WTC11 (cell line): ENCODE data around the gene GTF2H1.

Experiments used
- CTCF ChIP-seq: fragments of 200-600 bp; IDR thresholded peaks from 2 replicates; pipeline ENCODE4 v1.8.0; 2022; ENCODE audit warnings: antibody characterized with exemption
- TF ChIP-seq, protein P1 (sequence below): sonication (generic); formaldehyde crosslinking; IDR thresholded peaks from 2 replicates; pipeline ENCODE4 v1.8.1; 2022; ENCODE audit warnings: low read depth, missing genetic modification reagents, borderline replicate concordance
- TF ChIP-seq, protein P2 (sequence below): sonication (generic); formaldehyde crosslinking; IDR thresholded peaks from 2 replicates; pipeline ENCODE4 v1.8.0; 2023; ENCODE audit warnings: missing genetic modification reagents, mild to moderate bottlenecking, borderline replicate concordance

DNA sequence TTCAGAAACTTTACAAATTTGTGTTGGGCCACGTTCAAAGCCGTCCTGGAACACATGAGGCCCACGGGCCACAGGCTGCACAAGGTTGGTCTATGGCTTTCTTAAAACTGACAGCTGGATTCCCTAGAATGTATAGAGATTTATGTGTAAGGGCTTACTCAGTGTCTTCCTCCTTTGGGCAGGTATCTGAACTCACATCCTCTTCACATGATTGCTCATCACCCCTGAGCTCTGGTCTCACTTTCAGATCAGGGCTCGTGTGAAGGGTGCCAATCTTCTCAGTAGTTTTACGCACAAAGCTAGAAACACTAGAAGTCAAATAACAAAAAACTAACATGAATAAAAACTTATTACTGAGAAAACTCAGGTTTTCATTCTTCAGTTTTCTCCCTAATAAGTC lies 27.5 kb upstream of the GTF2H1 start:
- TF ChIP-seq, protein P1, sequence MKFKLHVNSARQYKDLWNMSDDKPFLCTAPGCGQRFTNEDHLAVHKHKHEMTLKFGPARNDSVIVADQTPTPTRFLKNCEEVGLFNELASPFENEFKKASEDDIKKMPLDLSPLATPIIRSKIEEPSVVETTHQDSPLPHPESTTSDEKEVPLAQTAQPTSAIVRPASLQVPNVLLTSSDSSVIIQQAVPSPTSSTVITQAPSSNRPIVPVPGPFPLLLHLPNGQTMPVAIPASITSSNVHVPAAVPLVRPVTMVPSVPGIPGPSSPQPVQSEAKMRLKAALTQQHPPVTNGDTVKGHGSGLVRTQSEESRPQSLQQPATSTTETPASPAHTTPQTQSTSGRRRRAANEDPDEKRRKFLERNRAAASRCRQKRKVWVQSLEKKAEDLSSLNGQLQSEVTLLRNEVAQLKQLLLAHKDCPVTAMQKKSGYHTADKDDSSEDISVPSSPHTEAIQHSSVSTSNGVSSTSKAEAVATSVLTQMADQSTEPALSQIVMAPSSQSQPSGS (CRISPR knock-in tag) = no peak
- TF ChIP-seq CTCF = no peak
- TF ChIP-seq, protein P2, sequence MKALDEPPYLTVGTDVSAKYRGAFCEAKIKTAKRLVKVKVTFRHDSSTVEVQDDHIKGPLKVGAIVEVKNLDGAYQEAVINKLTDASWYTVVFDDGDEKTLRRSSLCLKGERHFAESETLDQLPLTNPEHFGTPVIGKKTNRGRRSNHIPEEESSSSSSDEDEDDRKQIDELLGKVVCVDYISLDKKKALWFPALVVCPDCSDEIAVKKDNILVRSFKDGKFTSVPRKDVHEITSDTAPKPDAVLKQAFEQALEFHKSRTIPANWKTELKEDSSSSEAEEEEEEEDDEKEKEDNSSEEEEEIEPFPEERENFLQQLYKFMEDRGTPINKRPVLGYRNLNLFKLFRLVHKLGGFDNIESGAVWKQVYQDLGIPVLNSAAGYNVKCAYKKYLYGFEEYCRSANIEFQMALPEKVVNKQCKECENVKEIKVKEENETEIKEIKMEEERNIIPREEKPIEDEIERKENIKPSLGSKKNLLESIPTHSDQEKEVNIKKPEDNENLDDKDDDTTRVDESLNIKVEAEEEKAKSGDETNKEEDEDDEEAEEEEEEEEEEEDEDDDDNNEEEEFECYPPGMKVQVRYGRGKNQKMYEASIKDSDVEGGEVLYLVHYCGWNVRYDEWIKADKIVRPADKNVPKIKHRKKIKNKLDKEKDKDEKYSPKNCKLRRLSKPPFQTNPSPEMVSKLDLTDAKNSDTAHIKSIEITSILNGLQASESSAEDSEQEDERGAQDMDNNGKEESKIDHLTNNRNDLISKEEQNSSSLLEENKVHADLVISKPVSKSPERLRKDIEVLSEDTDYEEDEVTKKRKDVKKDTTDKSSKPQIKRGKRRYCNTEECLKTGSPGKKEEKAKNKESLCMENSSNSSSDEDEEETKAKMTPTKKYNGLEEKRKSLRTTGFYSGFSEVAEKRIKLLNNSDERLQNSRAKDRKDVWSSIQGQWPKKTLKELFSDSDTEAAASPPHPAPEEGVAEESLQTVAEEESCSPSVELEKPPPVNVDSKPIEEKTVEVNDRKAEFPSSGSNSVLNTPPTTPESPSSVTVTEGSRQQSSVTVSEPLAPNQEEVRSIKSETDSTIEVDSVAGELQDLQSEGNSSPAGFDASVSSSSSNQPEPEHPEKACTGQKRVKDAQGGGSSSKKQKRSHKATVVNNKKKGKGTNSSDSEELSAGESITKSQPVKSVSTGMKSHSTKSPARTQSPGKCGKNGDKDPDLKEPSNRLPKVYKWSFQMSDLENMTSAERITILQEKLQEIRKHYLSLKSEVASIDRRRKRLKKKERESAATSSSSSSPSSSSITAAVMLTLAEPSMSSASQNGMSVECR (CRISPR knock-in tag) = no peak
